Stimulated activated CD4-positive, alpha-beta T cell treated with anti-CD3 and anti-CD28 coated beads, Interleukin-1b, Interleukin-23, amount 100 ng/mL, for 1 hour (primary cell): ENCODE results near the gene EEPD1.

Source experiments
- DNase-seq, 2 donors: peaks; one replicate each; pipeline ENCODE4 v3.0.0-alpha.2; 2020; ENCODE audit warnings: low read depth in 2 of 2

Gene EEPD1

GRCh38 chr7:36154255-36155212, 1.5 kb downstream of the EEPD1 start:
- no peak for DNase-seq

DNA sequence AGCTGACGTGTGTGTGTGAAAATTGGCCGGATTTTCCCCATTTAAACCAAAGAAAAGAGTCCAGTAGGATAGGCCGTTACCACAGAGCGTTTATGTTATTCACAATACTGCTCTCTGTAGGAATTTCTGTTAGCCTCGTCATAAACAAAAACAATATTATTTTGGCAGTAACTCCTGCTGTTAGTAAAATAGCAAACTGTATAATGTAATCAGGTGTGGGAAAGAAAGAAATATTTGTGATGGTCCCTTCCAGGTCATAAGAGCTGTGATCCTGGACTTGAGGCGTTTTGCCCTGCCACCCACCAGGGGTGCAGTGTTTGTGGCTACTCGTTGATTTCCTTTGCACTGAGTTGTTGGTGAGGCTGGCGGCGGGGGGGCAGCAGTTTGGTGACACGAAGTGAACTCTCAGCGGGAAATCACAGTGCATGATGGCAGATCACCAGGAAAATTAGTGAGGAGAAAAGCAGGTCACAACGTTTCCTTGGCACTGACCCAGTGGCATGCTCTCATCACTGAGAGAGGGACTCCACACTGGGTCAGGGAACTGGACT, 2.8 kb downstream of the EEPD1 start:
- DNase-seq: no peak

DNA sequence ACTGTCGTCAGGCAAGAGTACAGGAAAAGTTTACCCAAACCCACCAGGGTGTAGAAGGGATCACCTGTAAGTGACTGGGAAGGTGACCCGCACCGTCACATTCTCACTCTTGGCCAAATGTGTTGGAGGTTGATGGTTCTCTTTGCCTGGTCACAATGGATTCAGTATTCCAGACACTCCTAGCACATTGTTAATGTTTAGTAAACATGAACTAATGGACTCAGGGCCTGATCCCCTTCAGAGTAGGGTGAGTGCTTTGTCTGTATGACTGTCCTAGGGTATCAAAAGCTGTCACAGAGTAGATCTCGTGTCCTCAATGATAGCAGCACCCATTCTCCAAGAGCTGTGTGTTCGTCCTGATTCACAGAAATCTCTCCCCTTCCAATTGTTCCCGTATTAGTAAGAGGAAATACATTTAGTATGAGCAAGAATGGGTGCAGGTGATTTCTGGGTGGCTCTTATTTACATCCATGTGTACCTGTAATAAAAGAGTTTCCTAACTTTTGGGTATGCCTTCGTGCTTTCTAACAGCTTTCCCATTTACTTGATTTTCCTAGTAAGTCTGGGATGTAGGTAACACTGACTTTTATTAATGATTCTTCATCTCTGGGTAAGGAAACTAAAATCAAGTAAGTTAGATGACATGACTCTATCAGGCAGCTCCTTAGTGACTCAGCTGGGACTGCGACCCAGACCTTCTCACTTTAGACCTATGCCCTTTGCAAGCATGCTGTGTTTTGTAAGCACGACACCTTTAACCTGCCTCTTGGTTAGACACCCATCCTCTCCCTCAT, 4.7 kb downstream of the EEPD1 start:
- DNase-seq: no peak

DNA sequence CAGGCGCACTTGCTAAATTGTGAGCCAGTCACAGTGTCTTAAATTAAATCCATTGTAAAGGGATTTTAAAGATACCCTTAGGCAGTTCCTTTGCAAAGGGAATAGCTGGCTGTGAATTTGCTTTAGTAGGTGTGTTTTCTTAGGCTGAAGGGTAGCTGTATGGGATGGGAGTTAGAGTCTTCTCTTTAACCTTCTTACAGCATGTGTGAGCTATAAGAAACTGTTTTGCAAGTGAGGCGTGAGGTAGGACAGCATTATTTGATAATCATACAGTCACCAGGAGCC, 5.2 kb downstream of the EEPD1 start:
- no peak for DNase-seq

DNA sequence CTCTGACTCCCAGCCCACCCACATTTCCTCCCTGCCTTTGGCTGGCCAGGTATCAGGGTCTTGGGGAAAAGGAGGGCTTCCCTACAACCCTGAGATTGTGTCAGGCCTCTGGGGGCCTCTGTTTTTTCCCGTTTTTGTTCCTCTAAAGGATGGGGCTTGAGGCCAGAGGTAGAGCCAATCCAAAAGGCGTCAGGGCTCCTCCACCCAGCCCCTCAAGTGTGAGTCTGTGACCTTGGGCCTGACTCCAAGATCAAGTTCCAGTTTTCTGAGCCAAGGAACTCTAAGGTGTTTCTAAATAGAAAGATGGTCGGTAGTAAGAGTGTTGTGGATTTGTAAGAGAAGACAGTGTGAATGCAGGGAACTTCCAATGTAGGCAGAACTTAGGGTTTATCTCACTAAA, 6.6 kb downstream of the EEPD1 start:
- no peak for DNase-seq

- DNase-seq: no peak
These were observed 7.3 kb downstream of the EEPD1 start for GRCh38 chr7:36160313-36160712.

DNA sequence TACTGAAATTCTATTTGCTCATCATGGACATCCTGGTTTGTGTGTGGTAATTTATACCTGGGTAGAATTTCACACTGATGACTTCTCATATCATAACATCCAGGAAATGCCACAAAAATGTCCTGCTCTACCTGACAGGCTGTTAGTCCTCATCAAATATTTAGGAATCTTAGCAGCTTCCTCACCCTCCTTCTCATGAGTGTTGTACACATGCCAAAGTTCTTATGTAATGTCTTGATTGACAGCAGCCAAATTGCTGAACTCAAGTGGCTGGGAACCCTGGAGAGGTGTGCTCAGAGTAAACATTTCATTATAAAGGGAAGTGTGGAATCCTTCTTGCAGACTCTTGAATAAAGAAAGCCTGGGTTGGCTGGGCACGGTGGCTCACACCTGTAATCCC, 8.9 kb downstream of the EEPD1 start:
- DNase-seq: no peak

GRCh38 chr7:36165059-36165458, 12.0 kb downstream of the EEPD1 start:
- DNase-seq: no peak

- no peak for DNase-seq
These were observed 12.7 kb downstream of the EEPD1 start for GRCh38 chr7:36165802-36166201.

GRCh38 chr7:36167403-36168050, 14.5 kb downstream of the EEPD1 start:
- DNase-seq: no peak

DNA sequence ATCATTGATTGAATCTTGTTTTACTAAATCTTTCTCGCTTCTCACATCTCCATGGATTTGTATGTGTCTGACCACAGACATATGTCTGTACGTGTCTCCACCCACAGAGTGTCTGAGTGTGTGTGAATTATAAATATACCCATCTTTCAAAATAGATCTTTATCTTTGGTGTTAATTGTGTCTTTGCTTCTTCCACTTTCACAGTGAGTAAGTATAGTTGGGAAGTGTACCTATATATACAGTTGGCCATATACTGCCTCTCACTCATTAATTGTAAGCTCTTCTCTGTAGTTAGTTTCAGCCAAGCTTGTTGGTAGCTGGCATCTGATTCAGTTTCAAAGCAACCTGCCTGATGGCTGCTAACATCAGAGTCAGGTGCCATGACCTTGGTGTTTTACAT, 18.4 kb downstream of the EEPD1 start:
- DNase-seq: no peak

GRCh38 chr7:36175886-36176285, 22.8 kb downstream of the EEPD1 start:
- DNase-seq: no peak

DNA sequence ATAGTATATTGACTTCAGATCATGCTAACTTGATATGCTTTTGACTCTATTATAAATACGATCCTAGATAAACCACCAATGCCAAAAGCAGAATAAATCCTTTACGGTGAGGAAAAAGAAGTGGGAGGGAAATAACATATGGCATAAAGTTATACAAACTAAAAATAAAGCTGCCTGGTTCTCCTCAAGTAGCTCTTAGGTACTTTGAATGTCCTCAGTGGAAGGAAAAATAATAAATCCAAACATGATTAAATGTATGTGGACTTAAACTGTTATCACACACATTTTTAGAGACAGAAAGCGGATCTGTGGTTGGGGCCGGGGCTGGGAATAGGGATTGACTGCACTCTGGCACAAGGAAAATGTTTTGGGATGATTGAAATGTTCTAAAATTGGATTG, 23.6 kb downstream of the EEPD1 start:
- DNase-seq: no peak

- no peak for DNase-seq
These were observed 27.1 kb downstream of the EEPD1 start for GRCh38 chr7:36180121-36180520.

GRCh38 chr7:36181668-36182067, 28.6 kb downstream of the EEPD1 start:
- no peak for DNase-seq

DNA sequence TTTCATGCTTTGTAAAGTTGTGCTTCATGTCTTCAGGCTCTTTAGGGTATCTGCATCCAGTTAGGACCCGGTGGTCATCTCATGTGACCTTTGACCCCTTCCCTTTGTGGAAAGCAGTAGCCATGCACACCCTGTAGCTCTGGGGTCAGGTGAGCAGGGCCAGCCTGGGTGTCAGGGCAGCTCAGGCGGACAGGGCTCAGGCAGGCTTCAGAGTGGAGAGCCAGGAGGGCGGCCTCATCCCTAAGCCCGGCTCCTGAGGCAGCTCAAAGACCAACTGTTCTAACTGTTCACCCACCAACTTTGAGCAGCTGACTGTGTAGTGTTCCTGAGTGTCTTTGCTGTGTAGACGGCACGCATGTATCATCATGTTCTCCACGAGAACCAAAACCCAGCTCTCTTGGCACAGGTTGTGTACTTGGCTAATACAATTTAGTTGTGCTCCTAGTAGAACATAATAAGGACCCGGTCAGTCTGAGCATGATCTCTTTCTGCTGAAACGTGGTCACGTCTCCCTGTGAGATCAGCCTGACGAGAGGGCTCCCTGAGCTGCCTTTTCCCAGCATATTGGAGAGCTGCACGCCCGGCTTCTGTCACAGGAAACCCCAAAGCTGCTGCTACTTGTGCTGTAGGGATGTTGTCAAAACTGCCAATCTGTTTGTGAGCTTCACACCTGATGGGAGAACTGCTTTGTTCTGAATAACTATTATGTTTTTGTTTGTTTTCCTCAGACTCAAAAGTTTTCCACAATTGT, 30.0 kb downstream of the EEPD1 start:
- DNase-seq: no peak

GRCh38 chr7:36185092-36185491, 32.0 kb downstream of the EEPD1 start:
- no peak for DNase-seq

GRCh38 chr7:36185756-36186155, 32.7 kb downstream of the EEPD1 start:
- DNase-seq: no peak

GRCh38 chr7:36186359-36187121, 33.5 kb downstream of the EEPD1 start:
- DNase-seq: no peak

- no peak for DNase-seq
These were observed 35.2 kb downstream of the EEPD1 start for GRCh38 chr7:36188266-36188665.

GRCh38 chr7:36188906-36189305, 35.9 kb downstream of the EEPD1 start:
- DNase-seq: no peak
